NCI-H1417 treated with DMSO at 0.1 percent for 48 hours (cell line): ENCODE results near the gene XXYLT1.

ENCODE experiments used
- DNase-seq: peaks from one replicate; lab custom pipeline; 2025; lab: John Stamatoyannopoulos, UW

XXYLT1 gene

GRCh38 chr3:195151402-195151801 lies 119.6 kb downstream of the XXYLT1 start:
- DNase-seq, result no peak

DNA sequence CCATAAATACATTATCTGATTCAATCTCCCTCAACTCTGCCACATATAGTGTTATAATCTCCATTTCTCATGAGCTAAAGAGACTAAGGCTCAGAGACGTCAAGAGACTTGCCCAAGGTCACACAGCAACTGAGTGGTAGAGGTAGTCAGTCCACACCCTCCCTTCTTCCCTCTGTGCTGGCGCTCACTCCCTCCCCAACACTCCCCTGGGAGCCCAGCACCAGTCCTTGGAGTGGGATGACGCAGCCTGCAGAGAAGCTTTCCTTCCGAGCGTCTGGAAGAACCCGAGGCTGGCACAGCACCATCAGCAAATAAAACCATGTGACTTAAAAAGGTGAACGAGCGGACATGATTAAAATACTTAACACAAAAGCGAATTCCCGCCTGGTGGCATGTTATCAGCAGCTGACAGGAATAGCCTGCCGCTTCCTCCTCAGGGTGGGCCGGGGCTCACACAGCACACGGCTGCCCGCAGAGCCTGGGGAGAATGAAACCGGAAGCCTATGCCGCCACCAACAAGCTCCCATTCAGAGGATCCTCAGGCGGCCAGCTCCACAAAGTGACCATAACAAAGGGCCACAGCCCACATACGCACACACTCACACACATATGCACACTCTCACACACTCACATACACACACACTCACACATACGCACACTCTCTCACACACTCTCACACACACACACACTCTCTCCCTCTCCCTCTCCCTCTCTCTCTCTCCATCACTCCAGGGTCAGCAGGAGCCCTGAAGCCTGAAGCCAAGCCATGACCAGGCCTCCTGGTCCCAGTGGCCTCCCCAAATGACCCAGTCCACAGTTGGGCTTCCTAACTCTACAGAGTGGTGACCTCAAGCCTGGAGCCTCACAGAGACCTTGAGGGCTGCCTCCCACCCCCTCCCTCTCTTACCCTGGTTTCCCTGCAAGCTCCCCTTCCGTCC lies 120.5 kb downstream of the XXYLT1 start:
- no peak for DNase-seq

DNA sequence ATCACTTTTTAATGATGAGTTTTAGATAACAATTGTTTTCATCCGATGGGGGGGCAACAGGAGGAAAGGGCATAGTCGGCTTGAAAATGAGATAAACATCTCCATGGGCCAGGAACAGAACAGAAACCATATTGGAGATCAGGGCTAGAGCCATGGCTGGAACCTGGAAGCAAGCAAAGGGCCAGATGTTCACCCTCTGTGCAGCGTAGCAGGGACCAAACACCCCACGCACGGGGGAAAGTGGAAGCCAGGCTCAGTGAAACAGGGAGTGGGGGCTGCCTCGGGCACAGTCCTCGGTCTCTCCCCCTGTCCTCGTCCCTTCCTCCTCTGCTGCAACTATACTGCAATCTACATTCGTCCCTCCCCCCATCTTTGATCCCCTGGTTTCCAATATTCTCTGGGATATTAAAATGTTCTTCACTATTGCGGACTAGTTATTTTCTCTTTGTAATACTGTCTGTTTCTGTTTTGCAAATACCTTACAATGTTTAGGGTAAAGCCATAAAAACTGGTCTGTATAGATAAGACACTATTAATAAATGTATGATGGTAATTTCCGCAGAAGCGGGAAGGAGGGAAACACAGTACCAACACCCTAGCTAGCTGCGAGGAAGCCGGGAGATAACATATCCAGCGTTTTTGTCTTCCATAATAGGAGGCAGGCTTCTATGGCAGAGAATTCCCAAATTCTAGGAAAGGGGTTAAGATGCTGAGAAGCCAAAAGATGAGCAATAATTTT lies 121.5 kb downstream of the XXYLT1 start:
- no peak for DNase-seq

- DNase-seq, result no peak
Observed at GRCh38 chr3:195148549-195148948, 122.4 kb downstream of the XXYLT1 start.

- no peak for DNase-seq
Observed at GRCh38 chr3:195147649-195148080, 123.3 kb downstream of the XXYLT1 start.

GRCh38 chr3:195146131-195146530 lies 124.8 kb downstream of the XXYLT1 start:
- no peak for DNase-seq

GRCh38 chr3:195145579-195145978 lies 125.4 kb downstream of the XXYLT1 start:
- DNase-seq, result no peak

DNA sequence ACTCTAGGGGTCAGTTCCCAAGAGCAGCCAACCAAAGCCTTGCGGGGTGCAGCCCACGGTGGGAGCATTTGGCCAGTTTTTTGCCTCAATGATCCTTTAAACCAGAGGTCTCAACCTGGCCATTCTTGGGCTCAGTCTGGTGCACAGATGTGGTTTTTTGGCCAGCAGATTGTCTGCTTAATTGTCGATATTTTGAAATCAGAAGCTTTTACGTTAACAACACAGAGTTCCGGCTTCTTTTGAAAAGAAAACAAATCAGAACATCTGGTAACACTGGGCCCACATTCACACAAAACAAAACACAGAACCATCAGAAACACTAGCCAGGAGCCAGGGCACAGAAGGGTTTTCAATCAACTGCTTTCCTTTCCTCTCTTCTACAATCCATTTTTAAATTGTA lies 127.7 kb downstream of the XXYLT1 start:
- DNase-seq, result no peak

GRCh38 chr3:195142519-195142918 lies 128.4 kb downstream of the XXYLT1 start:
- DNase-seq, result no peak

DNA sequence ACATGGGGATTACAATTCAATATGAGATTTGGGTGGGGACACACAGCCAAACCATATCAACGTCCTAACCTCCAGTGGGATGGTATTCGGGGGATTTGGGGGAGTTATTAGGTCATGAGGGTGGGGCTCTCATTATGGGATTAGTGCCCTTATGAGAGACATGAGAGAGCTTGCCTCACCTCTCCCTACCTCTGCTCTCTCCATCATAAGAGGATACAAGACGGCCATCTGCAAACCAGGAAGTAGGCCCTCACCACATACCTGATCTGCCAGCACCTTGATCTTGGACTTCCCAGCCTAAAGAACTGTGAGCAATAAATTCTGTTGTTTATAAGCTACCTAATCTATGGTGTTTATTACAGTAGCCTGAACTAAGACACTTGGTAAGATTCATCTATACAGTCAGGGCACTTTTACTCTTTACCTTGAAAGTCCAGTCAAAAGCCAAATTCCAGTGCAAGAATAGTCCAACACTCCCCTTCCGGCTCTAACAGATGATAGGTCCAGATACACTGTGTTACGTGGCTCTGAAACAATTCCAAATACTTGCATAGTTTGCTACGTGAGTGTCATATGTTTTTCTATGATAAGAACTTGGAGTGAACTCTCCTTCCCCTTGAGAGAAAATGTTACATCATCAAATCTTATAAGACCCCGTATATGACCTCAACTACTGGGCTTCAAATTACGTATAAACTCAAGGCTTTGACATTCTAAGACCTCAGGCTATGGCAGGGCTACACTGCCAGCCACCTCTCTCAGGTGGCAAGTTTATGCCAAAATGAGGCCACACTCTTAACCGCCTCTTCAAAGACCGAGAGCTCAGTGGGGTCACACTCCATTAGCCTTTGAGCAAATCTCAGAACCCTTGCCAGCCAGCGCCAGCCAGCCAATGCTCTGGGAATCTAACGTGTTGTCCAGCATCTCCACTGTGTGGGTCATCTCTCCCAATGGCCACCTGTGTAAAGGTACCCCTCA lies 129.9 kb downstream of the XXYLT1 start:
- no peak for DNase-seq

DNA sequence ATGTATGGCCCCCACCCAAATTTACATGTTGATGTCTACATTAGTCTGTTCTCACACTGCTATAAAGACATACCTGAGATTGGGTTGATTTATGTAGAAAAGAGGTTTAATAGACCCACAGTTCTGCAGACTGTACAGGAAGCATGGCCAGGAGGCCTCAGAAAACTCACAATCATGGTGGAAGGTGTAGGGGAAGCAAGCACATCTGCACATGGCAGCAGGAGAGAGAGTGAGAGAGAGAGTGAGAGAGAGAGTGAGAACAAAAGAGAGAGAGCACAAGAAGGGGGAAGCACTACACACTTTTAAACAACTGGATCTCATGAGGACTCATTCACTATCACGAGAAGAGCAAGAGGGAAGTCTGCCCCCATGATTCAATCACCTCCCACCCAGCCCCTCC lies 130.5 kb downstream of the XXYLT1 start:
- DNase-seq, result no peak

- no peak for DNase-seq
Observed at GRCh38 chr3:195139876-195140240, 131.1 kb downstream of the XXYLT1 start.

GRCh38 chr3:195139091-195139875 lies 131.7 kb downstream of the XXYLT1 start:
- DNase-seq, result no peak

DNA sequence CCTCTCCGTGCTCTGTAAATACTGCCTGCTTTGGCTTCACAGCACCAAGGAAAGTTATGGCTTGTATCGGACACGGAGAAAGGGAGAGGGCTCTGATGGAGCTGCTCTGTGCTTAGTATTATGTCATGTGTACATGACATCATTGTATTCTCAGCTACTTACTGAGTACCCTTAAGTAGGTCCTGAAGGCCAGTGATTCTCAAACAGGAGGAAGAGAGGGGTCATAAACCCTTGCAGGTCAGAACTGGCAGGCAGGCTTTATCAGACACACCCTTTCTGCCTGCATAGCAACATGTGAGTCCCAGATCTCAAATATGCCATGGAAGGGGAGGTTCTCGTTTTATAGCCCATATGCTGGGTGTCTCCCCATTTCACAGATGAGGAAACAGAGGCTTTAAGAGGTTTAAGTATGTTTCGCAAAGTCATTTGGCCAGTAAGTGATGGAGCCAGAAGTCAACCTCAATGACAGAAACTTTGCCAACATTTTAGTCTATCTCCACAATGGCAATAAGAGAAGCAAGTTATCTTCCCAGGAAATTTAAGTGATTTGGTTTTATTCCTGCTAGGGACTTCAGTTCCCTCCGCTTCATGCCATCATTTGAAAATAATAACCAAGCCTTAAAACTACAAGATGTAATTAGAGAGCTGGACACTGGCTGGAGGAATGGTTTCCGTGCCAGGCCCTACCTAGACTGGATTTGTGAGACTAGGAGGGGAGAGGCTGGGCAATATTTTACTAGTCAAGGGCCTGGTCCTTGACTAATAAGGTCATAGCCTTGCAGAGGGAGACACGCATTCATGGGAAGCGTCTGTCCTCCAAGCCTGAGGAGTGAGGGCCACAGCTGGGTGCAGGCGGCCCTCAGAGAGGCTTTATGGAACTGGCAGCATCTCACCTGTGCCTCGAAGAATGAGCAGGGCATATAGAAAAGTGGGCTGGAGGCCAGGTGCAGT lies 133.0 kb downstream of the XXYLT1 start:
- DNase-seq, result no peak

DNA sequence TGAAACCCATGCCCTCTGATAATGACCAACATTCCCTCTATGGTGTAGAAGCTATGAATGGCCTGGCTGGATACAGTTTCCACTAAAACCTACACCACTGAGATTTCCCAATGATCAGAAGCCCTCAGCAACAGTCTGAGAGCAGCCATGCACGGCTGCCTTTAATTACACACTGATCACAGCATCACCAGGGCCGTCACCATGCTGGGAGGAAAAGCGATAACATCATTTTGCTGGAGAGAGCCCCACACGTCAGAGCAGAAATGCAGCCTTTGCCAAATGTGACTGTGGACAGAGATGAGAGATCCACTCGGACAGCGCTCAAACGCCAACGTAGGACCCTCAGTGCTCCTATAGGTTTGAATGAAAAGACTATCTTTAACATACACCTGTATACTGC lies 135.0 kb downstream of the XXYLT1 start:
- no peak for DNase-seq

- no peak for DNase-seq
Observed at GRCh38 chr3:195134431-195134830, 136.5 kb downstream of the XXYLT1 start.

DNA sequence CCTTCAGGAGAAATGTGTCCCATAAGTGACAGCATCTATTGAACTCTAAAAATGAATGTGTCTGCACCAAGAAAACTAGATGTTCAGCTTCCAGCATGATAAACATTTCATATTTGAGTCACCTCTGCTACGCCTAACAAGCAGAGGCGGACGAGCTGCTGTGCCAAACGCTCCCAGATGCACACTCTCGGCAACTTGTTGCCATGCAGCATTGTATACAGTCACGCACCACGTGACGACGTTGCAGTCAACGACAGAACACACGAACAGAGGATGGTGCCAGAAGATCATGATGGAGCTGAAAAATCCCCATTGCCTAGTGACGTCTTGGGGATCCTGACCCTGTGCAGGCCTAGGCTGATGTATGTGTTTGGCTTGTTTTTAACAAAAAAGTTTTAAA lies 137.5 kb downstream of the XXYLT1 start:
- DNase-seq, result peak; percentile 53

GRCh38 chr3:195133013-195133412 lies 137.9 kb downstream of the XXYLT1 start:
- DNase-seq, result no peak

GRCh38 chr3:195131176-195131575 lies 139.8 kb downstream of the XXYLT1 start:
- DNase-seq, result no peak
